HS-5 (cell line): ENCODE data around the gene PAWR.
"Not testable (repeated sequence)": the region's sequence is repeated elsewhere in the genome, so short reads cannot be mapped to it uniquely, and the experiment has no call there.

Source experiments
- DNase-seq: peaks from one replicate; pipeline ENCODE4 v3.0.0-alpha.2; 2012; ENCODE audit warnings: low read depth

PAWR gene

DNA sequence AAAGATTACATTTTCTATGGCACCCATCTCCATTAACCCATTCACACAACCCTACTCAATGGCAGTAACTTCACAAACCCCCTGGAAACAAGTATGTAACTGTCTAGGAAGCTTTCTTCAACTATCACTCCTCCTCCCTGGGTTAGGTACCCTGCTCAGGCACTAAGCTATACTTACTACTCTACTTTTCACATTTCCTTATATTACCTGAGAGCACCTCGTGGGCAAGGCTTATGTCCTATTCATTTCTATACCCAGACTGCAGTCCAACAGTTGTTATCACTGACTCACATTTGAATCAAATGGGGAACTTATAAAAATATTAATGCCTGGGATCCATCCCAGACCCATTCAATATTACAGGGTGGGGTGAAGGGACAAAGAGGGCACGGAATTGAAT lies 4.6 kb downstream of the PAWR start:
- DNase-seq = no peak

GRCh38 chr12:79685068-79685467 lies 5.7 kb downstream of the PAWR start:
- DNase-seq = no peak

DNA sequence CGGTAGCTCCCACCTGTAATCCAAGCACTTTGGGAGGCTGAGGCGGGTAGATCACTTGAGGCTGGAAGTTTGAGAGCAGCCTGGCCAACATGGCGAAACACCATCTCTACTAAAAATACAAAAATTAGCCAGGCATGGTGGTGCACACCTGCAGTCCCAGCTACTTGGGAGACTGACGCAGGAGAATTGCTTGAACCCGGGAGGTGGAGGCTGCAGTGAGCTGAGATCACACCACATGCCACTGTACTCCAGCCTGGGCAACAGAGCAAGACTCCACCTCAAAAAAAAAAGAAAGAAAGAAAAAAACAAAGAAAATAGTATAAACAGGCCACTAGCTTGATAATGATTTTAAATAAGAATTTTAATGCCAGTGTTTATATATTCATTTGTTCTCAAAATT lies 6.4 kb downstream of the PAWR start:
- not testable (repeated sequence) for DNase-seq

GRCh38 chr12:79682593-79682992 lies 8.2 kb downstream of the PAWR start:
- no peak for DNase-seq

DNA sequence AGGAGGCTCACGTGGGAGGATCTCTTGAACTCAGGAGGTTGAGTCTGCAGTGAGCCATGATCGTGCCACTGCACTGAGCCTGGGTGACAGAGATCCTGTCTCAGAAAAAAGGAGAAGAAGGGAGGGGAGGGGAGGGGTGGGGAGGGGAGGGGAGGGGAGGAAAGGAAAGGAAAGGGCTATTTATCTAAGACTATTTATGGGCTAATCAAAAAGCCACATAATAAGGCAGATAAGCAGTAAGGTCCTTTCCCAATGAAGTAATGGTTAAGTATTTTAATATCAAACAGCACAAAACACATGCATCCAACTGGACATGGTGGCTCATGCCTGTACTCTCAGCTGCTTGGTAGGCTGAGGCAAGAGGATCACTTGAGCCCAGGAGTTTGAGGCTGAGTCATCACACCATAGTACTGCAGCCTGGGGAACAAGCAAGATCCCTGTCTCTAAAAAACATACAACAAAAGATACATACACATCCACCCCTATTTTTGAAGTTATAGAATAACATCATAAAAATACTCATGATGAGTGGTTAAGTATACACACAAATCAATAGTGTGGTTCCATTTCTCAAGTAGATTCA lies 9.7 kb downstream of the PAWR start:
- DNase-seq = no peak

- DNase-seq = no peak
These were observed 10.7 kb downstream of the PAWR start for GRCh38 chr12:79680051-79680450.

DNA sequence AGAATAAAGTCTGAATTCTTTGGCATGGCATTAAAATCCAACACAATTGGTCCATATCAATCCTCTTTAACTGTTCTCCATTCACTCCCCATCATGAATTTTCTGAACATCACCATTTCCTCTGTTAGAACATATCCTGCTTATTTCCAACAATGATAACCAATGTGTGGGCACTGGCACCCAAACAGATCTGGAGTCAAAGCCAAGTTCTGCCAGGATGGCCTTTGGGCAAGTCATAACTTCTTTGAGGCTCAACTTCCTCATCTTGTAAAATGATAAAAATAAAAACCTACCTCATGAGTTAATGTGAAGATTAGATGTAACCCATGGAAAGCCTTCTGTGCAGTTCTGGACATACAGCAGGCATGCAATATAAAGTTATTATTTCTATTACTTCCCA lies 12.5 kb downstream of the PAWR start:
- no peak for DNase-seq

- DNase-seq = no peak
These were observed 13.1 kb downstream of the PAWR start for GRCh38 chr12:79677672-79678071.

- DNase-seq = no peak
These were observed 14.2 kb downstream of the PAWR start for GRCh38 chr12:79676579-79676978.

- DNase-seq = no peak
These were observed 16.1 kb downstream of the PAWR start for GRCh38 chr12:79674629-79675028.

DNA sequence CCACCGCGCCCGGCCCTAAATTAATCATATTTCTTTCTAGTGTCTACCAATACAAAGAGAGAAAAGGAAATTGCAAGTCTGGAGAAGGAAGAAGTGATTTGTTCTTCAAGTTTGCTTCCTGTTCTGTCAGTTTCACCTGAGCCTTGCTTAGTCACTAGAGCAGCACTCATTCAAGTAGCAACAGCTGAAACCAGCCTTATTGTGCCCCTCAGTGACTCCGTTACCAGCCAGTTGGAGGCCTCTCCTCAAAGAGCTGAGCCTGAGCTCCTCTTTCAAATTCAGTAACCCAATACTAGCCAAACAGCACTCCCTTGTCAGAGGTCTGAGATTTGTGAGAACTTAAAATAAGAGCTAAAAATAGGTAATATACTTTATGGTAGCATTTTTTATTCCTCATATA lies 17.4 kb downstream of the PAWR start:
- DNase-seq = no peak

DNA sequence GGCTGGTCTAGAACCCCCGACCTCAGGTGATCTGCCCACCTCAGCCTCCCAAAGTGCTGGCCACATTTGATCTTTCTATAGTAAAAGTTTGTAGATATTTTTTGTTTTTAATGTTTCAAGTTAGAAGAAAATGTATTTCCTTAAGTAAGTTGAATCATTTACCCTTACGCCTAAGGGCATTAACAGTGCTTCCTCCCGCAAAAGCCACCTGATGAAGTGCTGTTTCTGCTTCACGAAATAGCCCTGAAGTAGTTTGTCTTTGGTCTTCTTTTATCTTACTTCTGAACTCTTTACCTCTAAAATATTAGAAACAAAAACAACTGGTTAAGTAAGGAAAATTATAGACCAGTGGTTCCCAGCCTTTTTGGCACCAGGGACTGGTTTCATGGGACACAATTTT lies 22.7 kb downstream of the PAWR start:
- DNase-seq = no peak

- DNase-seq = no peak
These were observed 25.4 kb downstream of the PAWR start for GRCh38 chr12:79665212-79665887.

GRCh38 chr12:79664518-79664917 lies 26.2 kb downstream of the PAWR start:
- DNase-seq = no peak

DNA sequence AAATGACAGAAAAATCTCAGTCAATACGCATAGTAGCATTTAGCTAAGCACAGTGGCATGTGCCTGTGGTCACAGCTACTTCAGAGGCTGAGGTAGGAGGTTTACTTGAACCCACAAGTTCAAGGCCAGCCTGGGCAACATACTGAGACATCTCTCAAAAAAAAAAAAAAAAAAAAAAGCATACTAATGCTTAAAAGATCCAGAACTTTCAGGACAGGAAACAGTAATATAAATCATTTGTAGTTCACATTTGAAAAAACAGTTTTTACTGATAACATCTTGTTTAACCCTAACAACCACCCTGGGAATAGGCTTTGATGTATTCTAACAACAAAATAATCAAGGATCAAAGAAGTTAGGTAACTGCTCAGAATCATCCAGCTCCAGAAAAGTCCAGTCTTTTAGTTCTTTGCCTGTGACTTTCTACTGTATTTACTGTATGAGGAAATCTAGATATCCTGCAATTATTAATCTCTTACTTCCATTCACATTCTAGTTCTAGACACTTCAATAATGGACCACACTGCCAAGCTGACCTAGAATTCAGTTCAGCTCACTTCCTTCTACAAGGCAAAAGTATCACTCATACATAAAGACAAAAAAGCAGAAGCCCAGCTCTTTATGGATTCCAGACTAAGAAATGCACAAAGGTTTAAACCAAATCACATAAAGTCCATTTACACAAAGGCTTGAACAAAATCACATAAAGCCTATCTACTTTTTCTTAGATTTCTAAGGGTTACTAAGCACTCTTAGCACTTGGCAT lies 28.5 kb downstream of the PAWR start:
- DNase-seq = no peak

DNA sequence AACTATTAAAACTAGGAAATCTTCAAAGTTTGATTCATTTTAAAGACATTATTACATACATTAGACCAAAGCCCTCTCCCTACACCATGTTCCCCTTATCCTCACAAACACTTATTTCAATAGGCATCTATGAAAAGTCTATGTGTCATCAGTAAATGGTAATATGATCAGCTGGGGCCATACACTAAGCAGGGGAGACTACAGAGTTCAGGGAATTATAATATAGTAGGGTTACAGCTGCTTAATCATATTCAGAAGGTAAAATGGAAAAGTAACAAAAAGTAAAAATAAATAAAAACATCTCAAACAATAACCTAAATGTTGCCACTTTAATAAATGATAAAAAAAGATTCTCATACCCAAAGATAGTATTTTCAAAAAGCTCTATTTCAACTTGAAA lies 29.1 kb downstream of the PAWR start:
- no peak for DNase-seq

DNA sequence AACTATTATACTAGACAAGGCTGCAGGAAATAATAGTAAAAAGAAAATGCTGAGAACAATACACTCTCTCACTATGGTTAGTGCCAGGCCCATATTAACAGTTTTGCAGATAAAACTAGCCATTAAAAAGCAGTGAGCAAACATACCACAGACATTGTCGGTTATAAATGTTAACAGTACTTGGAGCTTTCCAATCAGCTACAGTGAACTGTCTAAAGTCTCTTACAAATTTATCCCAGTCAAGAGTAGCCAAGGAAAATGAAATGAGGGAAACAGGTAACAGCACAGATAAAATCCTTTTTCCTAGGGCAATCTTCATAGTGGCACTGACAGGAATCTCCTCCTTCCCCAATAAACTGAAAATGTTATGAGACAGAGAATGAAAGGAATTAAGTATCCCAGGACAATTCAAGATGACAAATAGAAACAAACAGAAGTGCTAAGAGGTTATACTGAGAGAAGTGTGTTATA lies 30.8 kb downstream of the PAWR start:
- no peak for DNase-seq

- DNase-seq = no peak
These were observed 32.5 kb downstream of the PAWR start for GRCh38 chr12:79658221-79658620.

DNA sequence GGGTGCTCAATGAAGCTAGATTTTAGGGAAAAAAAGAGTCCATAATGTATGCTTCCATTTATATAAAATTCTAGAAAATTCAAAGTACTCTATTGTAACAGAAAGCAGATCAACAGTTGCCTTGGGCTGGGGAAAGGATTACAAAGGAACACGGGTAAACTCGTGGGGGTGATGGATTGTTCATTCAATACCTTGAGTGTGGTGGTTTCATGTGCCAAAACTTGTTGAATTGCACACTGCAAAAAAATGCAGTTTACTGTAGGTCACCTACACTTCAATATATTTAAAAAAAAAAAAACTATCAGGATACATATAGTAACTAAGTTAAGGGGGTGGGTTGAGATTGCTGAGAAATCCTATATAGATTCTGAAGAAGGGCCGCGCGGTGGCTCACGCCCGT lies 33.6 kb downstream of the PAWR start:
- DNase-seq = no peak

- DNase-seq = no peak
These were observed 35.7 kb downstream of the PAWR start for GRCh38 chr12:79655036-79655435.

- no peak for DNase-seq
These were observed 38.2 kb downstream of the PAWR start for GRCh38 chr12:79652521-79652920.

DNA sequence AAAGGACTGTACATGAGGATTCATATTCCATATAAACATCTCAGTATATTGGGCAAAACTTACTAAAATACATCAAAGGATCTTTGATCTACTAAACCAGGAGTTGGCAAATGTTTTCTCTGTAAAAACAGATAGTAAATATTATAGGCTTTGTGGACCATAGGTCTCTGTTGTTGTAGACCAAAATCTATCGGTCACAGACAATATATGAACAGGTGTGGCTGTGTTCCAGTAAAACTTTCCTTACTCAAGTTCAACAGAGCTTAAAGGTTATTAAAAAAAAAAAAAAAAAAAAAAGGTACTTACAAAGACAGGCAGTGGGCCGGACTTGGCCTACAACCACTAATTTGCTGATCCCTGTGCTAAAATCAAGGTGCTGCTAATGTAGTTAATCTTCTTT lies 40.3 kb downstream of the PAWR start:
- no peak for DNase-seq

DNA sequence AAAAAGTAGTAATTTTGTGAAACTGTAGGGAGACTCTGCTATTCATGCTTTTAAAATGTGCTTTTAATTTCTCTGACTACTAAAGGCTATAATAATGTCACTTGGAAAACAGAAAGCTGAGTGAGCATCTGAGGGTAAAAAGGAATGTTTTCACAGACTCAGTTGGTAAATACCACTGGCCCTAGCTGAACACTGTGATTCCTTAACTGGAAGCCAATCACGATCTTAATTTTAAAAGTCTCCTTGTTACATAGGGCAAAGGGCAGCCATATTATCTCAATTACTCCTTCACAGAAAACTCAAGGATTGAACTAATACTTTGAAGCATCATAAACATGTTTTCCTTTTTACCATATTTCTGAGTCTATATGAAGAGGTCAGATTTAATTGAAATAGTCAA lies 41.9 kb downstream of the PAWR start:
- no peak for DNase-seq
